Lung (tissue), 12 donors: ENCODE measurements around the gene AGMAT. TPM values are rescaled to one million over a fixed set of nuclear protein-coding genes. Genes with fewer than 3 reads are reported as not detected.

Experiments
- ATAC-seq: fragments of 200-7000 bp; cut with Tn5 transposase; one replicate; pipeline ENCODE4 v1.9.1; 2020; ENCODE audit warnings: moderate number of reproducible peaks; ENCODE audit not compliant: insufficient read depth, low FRiP score
- DNase-seq, 3 donors: peaks; one replicate each; pipeline ENCODE4 v3.0.0-alpha.2; 2013 to 2017
- H3K27ac ChIP-seq, 2 donors: one replicate each; pipeline ENCODE4 v1.5.1; 2013; ENCODE audit warnings: mild to moderate bottlenecking in 2 of 2, moderate library complexity in 2 of 2, control low read depth in 1 of 2, inconsistent platforms in 1 of 2, low read depth in 1 of 2, low read length in 1 of 2
- H3K27me3 ChIP-seq, 3 donors: one replicate each; pipeline ENCODE4 v1.5.1; 2013; ENCODE audit warnings: low read length in 2 of 3; ENCODE audit not compliant: control insufficient read depth in 3 of 3, insufficient read depth in 3 of 3
- H3K36me3 ChIP-seq, 4 donors: one replicate each; pipeline ENCODE4 v1.5.1; 2013; ENCODE audit warnings: low read length in 4 of 4, mild to moderate bottlenecking in 1 of 4, moderate library complexity in 1 of 4; ENCODE audit not compliant: control insufficient read depth in 4 of 4, insufficient read depth in 4 of 4
- H3K4me1 ChIP-seq, 5 donors: one replicate each; pipeline ENCODE4 v1.5.1; 2013; ENCODE audit warnings: low read length in 5 of 5, mild to moderate bottlenecking in 2 of 5, moderate library complexity in 1 of 5; ENCODE audit not compliant: control insufficient read depth in 5 of 5, insufficient read depth in 5 of 5
- H3K4me3 ChIP-seq: one replicate; pipeline ENCODE4 v1.5.1; 2013; ENCODE audit warnings: mild to moderate bottlenecking, control low read depth, moderate library complexity
- H3K9ac ChIP-seq, 2 donors: one replicate each; pipeline ENCODE4 v1.5.1; 2013; ENCODE audit warnings: low read length in 2 of 2, control low read depth in 1 of 2; ENCODE audit not compliant: insufficient read depth in 1 of 2
- H3K9me3 ChIP-seq, 4 donors: one replicate each; pipeline ENCODE4 v1.5.1; 2013; ENCODE audit warnings: low read length in 3 of 4, mild to moderate bottlenecking in 1 of 4, moderate library complexity in 1 of 4; ENCODE audit not compliant: control insufficient read depth in 4 of 4, insufficient read depth in 3 of 4
- CTCF ChIP-seq: IDR thresholded peaks from 2 replicates; pipeline ENCODE4 v1.5.1; 2012; ENCODE audit warnings: mild to moderate bottlenecking; ENCODE audit errors: control extremely low read depth, extremely low read depth
- WGBS, 2 donors: extraction: QIAGEN DNeasy Blood & Tissue Kit; methylation state at CpG; one replicate each; pipeline ENCODE4 v1.1.7; 2013; 5-methylcytosine and 5-hydroxymethylcytosine counted together
- polyA plus RNA-seq, 2 donors: library from polyadenylated mRNA; stranded (reverse); fragments of 200-250 nt; gene quantifications; one replicate each; pipeline ENCODE4 v1.2.1, GENCODE V29; 2013
- total RNA-seq, 2 donors: library from RNA; depleted of rRNA in 1 of 2; stranded (reverse); fragments of >200 nt in 1 of 2; gene quantifications; one replicate each; pipeline ENCODE4 v1.2.1, GENCODE V29; 2014 to 2021
- donor health status: control.
- donor health status: control.
- donor health status: Bipolar disorder and iron deficiency.
- donor health status: healthy.
- donor health status: DM: yes; HTN: yes; CAD: no.

AGMAT gene
- total and polyA plus RNA-seq, 4 donors = 0.08 to 0.46 (median 0.31) TPM

GRCh38 chr1:15524283-15525049, 60.4 kb downstream of the AGMAT start:
- Histone ChIP-seq H3K4me3 (peak overlapping the region; percentile 50), H3K9me3 (no peaks in the 10 kb centered on the region), H3K27me3 (no peaks in the 10 kb centered on the region), H3K9ac (peak overlapping the region in 1 of 2 donors; percentile 81), H3K36me3 (peaks cover 0 to 3% (median 0%) of the 10 kb centered on the region in 4 donors), H3K27ac (peak overlapping the region; percentile 93 to 100), H3K4me1 (peaks cover 0 to 29% (median 11%) of the 10 kb centered on the region in 5 donors)
- WGBS, 2 donors = 1 to 2% methylated on average over 71 to 86 of the region's 88 CpGs
- peak; percentile 99 for DNase-seq
- ATAC-seq = peak; percentile 71
- no peak for TF ChIP-seq CTCF

- TF ChIP-seq CTCF = no peak
- Histone ChIP-seq H3K27me3 (no peaks in the 10 kb centered on the region), H3K4me1 (peaks cover 0 to 29% (median 11%) of the 10 kb centered on the region in 5 donors), H3K9me3 (no peaks in the 10 kb centered on the region), H3K27ac (peak within 1 kb of the TSS; percentile 93 to 100), H3K9ac (peak within 1 kb of the TSS; percentile 81 to 82), H3K4me3 (peak within 1 kb of the TSS; percentile 50), H3K36me3 (no peaks in the 10 kb centered on the region)
- 0% methylated on average over 25 to 27 of the region's 27 CpGs for WGBS, 2 donors
- DNase-seq (no peak), ATAC-seq (no peak)
Measured at GRCh38 chr1:15524021-15524282, 60.9 kb downstream of the AGMAT start, which contains the start of gene CASP9. Gene CASP9, minus strand, starts transcription at chr1:15524215. Its CDS starts 15 bp downstream, at chr1:15524200.

DNA sequence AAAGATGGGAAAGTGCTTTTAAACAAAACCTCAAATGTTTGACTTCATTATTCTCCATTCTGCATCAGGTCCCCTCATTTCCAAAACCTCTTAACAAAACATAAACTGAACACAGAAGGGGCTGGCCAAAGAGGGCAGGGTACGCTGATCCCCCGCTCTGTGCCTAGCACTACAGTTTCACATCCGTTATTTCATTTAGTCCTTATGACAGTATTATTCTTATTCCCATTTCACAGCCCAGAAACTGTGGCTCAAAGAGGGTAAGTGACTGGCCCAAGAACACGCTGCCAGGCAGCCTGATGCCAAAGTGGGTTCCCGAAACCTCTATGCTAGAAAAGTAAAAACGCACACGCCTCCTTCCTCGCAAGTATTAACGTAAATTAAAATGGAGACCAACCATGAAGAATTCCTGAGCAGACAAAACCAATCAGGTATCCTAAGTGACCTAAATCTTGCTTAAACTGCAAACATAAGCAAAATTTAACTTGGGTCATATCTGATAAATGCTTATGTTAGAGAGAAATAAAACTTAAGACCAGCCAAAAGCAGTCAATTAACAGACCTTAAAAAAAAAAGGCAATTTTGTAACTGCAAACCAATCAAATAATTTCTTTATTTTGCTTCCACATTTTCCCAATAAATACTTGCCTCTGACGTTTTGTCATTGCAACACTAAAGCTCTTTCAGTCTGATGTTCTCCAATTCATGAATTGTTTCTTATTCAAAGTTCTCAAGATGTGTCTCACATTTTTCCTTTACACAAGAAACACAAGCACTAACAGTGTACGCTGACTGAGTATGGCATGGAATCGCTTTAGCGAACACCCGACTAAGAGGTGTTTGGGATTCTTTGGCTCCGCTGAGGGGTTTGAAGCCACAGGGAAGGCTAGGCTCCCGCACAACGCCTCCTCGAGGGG, 61.5 kb downstream of the AGMAT start:
- Histone ChIP-seq H3K27ac (peak overlapping the region; percentile 52 to 81), H3K4me3 (no peak overlapping the region), H3K9me3 (no peaks in the 10 kb centered on the region), H3K4me1 (peaks cover 0 to 29% (median 11%) of the 10 kb centered on the region in 5 donors), H3K9ac (peak overlapping the region; percentile 65 to 82), H3K27me3 (no peaks in the 10 kb centered on the region), H3K36me3 (peaks cover 0 to under 1% (median 0%) of the 10 kb centered on the region in 4 donors)
- no peak for TF ChIP-seq CTCF
- peak in 2 of 3 donors; percentile 78 to 82 for DNase-seq
- 42 to 43% methylated on average over 18 of the region's 18 CpGs for whole genome bisulfite sequencing, 2 donors
- no peak for ATAC-seq
